T47D (cell line): ENCODE measurements around the gene GPC5.
A peak's percentile ranks its signal among the peaks of the same experiment; 100 is the strongest.

ENCODE experiments used
- DNase-seq, 2 experiments: peaks; one replicate each; pipeline versions ENCODE4 v3.0.0 to v3.0.0-alpha.2; 2011 to 2012; ENCODE audit warnings: low read depth in 1 of 2, low spot score in 1 of 2
- JUND ChIP-seq: IDR thresholded peaks from 2 replicates; pipeline ENCODE4 v1.6.1; 2012; ENCODE audit warnings: low read depth
- in situ Hi-C: cut with HindIII; loops from 2 replicates; pipeline ENCODE4 v1.10.0; 2016; ENCODE audit warnings: low sequenced_read_pairs, low pct_unique_long_range_greater_than_20kb

Gene GPC5

GRCh38 chr13:92307752-92308151 is 909.3 kb downstream of the GPC5 start:
- DNase-seq, result no peak
- in situ Hi-C loops, result no loop called here
- TF ChIP-seq JUND, result no peak

- in situ Hi-C loops, result no loop called here
- DNase-seq, result no peak
- TF ChIP-seq JUND, result no peak
Observed at GRCh38 chr13:92312823-92313222, 914.4 kb downstream of the GPC5 start.

GRCh38 chr13:92313382-92313781 is 915.0 kb downstream of the GPC5 start:
- no peak for DNase-seq
- TF ChIP-seq JUND, result no peak
- in situ Hi-C loops, result no loop called here

DNA sequence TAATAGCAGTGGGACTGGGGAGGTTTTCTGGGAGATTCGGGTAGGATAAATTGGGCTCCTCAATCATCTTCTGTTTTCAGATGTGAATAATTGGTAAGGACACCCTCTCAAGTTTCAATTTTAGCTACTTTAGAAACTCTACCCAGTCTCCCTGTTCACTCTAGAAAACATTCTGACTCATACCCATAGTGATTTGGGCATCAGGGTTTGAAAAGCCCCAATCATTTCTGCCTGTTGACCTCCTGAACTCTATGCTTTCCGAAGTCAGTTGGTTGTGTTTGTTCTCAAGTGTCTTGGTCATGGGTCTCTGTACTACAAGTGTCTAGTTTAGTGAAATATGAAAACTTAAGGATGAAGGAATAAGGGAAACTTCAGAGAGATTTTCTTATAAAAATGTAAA is 916.8 kb downstream of the GPC5 start:
- TF ChIP-seq JUND, result no peak
- no peak for DNase-seq
- in situ Hi-C loops, result no loop called here

GRCh38 chr13:92316030-92316429 is 917.6 kb downstream of the GPC5 start:
- TF ChIP-seq JUND, result no peak
- no peak for DNase-seq
- in situ Hi-C loops, result no loop called here

DNA sequence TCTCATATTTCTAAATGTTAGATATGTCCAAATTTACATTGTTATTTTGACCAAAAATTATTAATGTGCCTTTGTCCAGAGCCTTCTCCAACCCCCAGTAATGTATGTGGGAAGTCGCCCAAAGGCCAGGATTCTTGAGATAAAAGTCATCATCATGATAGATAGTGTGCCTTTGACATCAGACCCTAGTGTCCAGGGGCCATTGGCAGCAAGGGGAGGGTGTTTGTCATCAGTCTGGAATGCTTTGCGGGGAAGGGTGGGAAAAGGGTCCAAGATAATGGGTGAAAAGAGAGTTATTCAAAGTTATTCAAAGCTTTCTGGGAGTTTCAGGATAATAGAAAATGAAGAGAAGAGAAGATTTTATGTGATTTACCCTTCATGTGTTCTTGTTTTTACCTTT is 918.6 kb downstream of the GPC5 start:
- TF ChIP-seq JUND, result no peak
- in situ Hi-C loops, result no loop called here
- DNase-seq, result no peak

- no peak for TF ChIP-seq JUND
- no peak for DNase-seq
- in situ Hi-C loops, result no loop called here
Observed at GRCh38 chr13:92320323-92320722, 921.9 kb downstream of the GPC5 start.

DNA sequence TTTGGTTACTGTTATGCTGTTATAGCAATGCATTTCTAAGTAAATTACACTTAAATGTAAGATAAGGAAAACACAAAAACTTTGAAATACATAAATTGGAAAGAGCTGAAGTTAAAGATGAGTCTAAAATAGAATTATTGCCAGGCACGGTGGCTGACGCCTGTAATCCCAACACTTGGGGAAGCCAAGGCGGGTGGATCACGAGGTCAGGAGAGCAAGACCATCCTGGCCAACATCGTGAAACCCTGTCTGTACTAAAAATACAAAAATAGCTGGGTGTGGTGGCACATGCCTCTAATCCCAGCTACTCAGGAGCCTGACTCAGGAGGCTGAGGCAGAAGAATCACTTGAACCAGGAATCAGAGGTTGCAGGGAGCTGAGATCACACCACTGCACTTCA is 922.8 kb downstream of the GPC5 start:
- in situ Hi-C loops, result no loop called here
- no peak for TF ChIP-seq JUND
- DNase-seq, result no peak

GRCh38 chr13:92345627-92346026 is 947.2 kb downstream of the GPC5 start:
- in situ Hi-C loops, result no loop called here
- TF ChIP-seq JUND, result no peak

DNA sequence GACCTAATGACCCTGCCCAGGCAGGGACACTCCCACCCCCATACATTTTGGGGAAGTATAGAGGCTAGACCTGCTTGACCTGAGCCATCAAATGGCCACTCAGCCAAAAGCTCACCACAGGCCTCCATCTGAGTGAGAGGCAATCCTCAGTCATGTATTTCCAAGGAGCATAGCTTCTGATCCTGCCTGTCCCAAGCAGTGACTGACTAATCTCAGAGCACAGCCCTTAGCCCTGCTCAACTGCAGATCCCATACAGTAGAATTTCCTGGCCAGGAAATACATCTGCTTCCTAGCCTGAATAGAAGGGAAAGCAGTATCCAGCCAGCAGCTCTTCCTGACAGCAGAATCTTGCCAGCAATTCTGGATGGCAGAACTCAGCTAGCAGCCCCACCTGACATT is 947.6 kb downstream of the GPC5 start:
- in situ Hi-C loops, result no loop called here
- DNase-seq, result no peak
- no peak for TF ChIP-seq JUND

More at GRCh38 chr13:92345627-92346026, 947.2 kb downstream of the GPC5 start:
- no peak for DNase-seq

GRCh38 chr13:92354583-92354982 is 956.2 kb downstream of the GPC5 start:
- TF ChIP-seq JUND, result no peak

GRCh38 chr13:92355213-92355612 is 956.8 kb downstream of the GPC5 start:
- no peak for TF ChIP-seq JUND
- DNase-seq, result peak in 1 of 2 experiments; percentile 71
- in situ Hi-C loops, result no loop called here

More at GRCh38 chr13:92354583-92354982, 956.2 kb downstream of the GPC5 start:
- no peak for DNase-seq
- in situ Hi-C loops, result no loop called here

GRCh38 chr13:92362717-92363116 is 964.3 kb downstream of the GPC5 start:
- DNase-seq, result no peak
- in situ Hi-C loops, result no loop called here
- no peak for TF ChIP-seq JUND

- in situ Hi-C loops, result no loop called here
- TF ChIP-seq JUND, result no peak
- no peak for DNase-seq
Observed at GRCh38 chr13:92365904-92366303, 967.5 kb downstream of the GPC5 start.

- TF ChIP-seq JUND, result no peak
- in situ Hi-C loops, result no loop called here
- DNase-seq, result no peak
Observed at GRCh38 chr13:92377396-92377795, 979.0 kb downstream of the GPC5 start.
